DOHH2 (cell line): ENCODE results near the gene CDH16.

Source experiments
- CTCF ChIP-seq: fragments of 200-600 bp; sonication (generic); IDR thresholded peaks from one replicate; pipeline ENCODE4 v1.5.1; 2014; ENCODE audit warnings: antibody characterized with exemption, mild to moderate bottlenecking, low read depth, low read length; ENCODE audit not compliant: poor library complexity, severe bottlenecking
- EZH2phosphoT487 ChIP-seq: fragments of 200-600 bp; sonication (generic); IDR thresholded peaks from 2 replicates; pipeline ENCODE4 v1.6.1; 2017; ENCODE audit warnings: borderline replicate concordance, mild to moderate bottlenecking, antibody characterized with exemption, low read length, moderate library complexity, mixed read lengths

- TF ChIP-seq CTCF (no peak), EZH2phosphoT487 (no peak)
Measured at GRCh38 chr16:66958857-66959703, 40.4 kb upstream of the CDH16 start.
